ENCODE measurements around the gene RALGAPA1.

DNA sequence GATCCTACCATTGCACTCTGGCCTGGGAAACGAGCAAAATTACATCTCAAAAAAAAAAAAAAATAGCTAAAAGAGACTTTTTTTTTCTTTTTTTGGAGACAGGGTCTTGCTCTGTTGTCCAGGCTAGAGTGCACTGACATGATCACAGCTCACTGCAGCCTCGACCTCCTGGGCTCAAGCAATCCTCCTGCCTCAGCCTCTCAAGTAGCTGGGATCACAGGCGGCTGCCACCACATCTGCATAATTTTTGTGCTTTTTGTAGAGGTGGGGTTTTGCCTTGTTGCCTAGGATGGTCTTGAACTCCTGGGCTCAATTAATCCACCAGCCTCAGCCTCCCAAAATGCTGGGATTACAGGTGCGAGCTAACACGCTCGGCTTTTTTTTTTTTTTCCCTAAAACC is 11.3 kb downstream of the RALGAPA1 start:
- TF ChIP-seq YY1 (IDR thresholded peaks at IDR 0.05) (no peak), RXRA (IDR thresholded peaks at IDR 0.05) (no peak), RAD21 (IDR thresholded peaks at IDR 0.05) (no peak), JUND (IDR thresholded peaks at IDR 0.05) (no peak), NR2F2 (IDR thresholded peaks at IDR 0.05) (no peak), EGR1 (IDR thresholded peaks at IDR 0.05; ENCODE audit: low read depth in 2 of 2) (no peak), TAF1 (conservative IDR thresholded peaks at IDR 0.05) (no peak)
- TF ChIP-seq, protein P1, sequence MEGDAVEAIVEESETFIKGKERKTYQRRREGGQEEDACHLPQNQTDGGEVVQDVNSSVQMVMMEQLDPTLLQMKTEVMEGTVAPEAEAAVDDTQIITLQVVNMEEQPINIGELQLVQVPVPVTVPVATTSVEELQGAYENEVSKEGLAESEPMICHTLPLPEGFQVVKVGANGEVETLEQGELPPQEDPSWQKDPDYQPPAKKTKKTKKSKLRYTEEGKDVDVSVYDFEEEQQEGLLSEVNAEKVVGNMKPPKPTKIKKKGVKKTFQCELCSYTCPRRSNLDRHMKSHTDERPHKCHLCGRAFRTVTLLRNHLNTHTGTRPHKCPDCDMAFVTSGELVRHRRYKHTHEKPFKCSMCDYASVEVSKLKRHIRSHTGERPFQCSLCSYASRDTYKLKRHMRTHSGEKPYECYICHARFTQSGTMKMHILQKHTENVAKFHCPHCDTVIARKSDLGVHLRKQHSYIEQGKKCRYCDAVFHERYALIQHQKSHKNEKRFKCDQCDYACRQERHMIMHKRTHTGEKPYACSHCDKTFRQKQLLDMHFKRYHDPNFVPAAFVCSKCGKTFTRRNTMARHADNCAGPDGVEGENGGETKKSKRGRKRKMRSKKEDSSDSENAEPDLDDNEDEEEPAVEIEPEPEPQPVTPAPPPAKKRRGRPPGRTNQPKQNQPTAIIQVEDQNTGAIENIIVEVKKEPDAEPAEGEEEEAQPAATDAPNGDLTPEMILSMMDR (IDR thresholded peaks at IDR 0.05; ENCODE audit: low read depth, low read length, missing input control), result no peak
- TF ChIP-seq, protein P2, sequence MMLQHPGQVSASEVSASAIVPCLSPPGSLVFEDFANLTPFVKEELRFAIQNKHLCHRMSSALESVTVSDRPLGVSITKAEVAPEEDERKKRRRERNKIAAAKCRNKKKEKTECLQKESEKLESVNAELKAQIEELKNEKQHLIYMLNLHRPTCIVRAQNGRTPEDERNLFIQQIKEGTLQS (IDR thresholded peaks at IDR 0.05), result no peak
